GM18868 (cell line): Measurements from ENCODE around the gene PCSK6.
"Not testable (repeated sequence)": the region's sequence is repeated elsewhere in the genome, so short reads cannot be mapped to it uniquely, and the experiment has no call there.

Experiments
- ATAC-seq: cut with Tn5 transposase; IDR thresholded peaks from one replicate; pipeline ENCODE4 v1.9.1; 2021; ENCODE audit warnings: mild to moderate bottlenecking, moderate library complexity; ENCODE audit not compliant: unreplicated experiment

Gene PCSK6

DNA sequence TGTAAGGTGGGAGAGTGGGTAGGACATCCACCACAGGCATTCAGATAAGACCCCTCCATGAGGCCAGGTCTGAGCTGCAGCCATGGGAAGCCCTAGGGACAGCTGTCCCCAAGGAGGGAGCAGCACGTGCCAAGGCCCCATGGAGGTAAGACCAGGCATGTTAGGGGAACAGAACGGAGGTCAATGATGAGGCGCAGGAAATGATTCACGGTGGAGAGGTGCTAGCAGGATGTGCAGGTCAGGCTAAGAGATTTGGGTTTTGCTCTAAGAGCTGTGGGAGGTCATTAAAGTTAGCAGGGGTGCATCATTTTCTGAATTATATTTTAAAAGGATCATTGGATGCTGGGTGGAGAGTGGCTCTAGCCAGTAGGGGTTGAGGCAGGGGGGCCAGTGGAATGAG is 128.1 kb downstream of the PCSK6 start:
- no peak for ATAC-seq

DNA sequence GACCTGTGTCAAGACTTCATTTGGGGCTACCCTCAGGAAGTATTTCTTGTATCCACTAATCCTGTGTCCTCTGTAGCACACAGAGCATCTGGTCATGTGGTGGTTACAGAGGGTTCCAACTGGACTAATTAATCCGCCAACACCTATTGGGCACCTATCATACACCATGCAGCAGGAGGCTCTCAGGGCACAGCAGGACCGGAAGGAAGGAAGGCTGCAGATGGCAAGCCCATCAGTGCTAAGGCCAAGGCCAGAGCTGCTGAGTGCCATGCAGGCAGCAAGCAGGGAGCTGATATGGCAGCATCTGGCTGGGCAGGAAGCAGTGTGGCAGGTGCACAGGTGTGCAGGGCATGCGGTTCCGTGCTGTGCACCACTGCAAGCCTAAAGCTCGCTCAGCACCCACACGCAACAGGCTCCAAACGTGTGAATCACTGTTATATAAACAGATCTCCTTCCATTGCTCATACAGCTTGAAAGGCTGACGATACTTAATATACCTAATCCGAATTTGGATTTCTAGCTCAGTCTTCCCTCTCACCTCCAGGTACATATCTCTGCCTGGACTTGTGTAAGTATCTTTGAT is 130.1 kb downstream of the PCSK6 start:
- no peak for ATAC-seq

DNA sequence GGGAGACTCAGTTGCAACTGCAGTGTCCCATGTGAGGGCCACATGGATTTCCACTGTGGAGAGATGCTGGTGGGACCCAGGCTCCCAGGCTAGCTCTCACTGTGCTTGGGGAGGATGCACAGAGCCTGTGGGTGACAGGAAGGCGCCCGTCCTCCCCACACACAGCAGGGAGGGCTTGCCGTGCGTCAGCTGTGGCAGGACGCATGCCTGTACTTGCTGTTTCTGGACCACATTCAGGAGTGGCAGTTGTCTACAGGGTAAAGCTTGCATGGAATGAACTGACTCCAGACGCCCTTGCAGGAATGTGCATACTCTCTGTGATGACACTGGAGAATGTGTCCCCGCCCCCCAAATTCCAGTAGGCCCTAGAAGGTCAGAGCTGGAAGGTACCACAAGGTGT is 130.6 kb downstream of the PCSK6 start:
- ATAC-seq = no peak

DNA sequence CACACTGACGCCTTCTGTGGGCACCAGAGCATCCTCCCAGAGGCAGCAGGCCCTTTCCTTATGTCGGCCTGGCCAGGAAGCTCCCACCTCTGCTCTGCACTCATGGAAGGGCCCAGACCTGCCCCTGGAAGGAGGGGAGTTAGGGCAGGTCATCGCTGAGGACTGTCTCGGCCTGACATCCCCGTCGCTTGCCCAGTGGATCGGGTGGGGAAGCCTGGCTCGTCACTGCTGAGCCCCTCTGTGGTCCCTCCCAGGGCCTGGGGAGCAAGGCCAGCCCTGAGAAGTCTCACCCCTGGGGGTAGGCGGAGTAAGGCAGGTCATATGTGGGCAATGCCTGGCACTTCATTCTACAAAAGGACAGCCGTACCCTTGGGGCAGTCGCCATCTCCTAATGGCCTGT is 131.6 kb downstream of the PCSK6 start:
- ATAC-seq = no peak

DNA sequence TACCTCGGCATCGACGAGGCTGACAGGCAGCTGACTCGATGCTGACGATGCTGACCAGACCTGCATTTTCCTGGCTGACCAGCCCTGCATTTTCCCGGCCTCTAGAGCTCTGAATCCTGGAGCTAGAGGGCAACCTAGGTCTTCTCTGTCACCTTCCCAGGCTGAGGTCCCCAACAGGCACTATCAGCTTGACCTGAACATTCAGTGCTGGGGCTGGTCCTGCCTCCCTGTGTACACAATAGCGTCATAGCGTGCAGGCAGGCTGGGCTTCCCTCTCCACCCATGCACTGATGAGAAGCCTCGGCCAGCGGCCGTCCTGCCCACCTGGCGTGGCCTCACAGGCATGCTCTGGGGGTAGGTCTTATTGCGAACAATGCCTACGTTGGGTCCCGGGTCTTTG is 132.2 kb downstream of the PCSK6 start:
- ATAC-seq = no peak

DNA sequence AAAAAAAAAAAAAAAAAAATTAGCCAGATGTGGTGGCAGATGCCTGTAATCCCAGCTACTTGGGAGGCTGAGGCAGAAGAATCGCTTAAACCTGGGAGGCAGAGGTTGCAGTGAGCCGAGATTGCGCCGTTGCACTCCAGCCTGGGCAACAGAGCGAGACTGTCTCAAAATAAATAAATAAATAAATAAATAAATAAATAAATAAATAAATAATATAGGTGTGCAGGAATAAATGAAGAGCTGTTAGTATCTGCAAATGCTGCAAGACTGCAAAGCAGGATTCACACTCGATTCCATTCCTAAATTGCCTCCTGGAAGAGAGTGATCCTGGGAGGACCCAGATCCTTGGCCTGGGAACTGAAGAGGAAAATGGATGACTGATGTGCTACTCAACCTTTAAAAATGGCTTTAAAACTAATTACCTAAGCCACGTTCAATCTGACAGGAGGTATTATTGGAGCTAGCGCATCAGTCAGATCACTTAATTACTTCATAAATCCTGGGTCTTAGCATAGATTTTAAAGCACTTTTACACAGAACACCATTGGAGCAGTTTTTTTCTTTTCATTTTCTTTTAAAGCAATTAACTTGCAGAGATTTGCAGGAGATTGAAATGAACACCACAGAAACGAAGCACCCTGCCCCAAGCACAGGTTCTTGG is 132.9 kb downstream of the PCSK6 start:
- ATAC-seq = not testable (repeated sequence)

DNA sequence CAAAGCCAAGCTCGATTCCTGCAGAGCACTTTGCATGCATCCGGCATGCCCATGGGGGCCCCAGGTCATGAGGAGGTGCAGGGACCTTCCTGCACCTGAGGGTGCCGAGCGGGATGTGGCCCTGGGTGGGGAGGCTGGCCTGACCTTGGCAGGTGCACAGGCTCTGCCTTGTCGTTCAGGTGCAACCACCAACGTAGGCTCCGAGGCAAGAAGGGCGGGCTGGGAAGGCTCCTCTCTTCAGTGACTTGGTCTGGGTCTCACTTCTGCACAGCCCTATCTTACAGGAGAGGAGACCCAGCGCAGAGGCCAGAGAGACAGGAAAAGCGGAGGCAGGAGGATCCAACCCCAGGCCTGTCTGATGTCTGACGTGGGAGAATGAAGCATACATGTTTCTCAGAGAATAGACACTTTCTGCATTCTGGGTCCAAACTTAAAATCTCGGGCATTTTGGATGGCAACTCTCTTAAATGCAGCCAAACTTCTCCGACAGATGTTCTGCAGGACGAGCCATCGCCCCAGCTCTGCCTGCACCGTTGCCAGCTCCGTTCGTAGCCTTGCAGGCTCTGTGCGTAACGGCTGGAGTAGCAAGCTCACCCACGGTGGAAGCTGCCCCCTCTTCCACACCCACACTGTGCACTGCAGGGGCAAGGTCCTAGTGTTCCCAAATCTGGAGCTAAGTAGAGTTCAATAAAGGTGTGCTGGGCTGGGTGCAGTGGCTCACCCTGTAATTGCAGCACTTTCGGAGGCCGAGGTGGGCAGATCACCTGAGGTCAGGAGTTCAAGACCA is 133.6 kb downstream of the PCSK6 start:
- no peak for ATAC-seq

DNA sequence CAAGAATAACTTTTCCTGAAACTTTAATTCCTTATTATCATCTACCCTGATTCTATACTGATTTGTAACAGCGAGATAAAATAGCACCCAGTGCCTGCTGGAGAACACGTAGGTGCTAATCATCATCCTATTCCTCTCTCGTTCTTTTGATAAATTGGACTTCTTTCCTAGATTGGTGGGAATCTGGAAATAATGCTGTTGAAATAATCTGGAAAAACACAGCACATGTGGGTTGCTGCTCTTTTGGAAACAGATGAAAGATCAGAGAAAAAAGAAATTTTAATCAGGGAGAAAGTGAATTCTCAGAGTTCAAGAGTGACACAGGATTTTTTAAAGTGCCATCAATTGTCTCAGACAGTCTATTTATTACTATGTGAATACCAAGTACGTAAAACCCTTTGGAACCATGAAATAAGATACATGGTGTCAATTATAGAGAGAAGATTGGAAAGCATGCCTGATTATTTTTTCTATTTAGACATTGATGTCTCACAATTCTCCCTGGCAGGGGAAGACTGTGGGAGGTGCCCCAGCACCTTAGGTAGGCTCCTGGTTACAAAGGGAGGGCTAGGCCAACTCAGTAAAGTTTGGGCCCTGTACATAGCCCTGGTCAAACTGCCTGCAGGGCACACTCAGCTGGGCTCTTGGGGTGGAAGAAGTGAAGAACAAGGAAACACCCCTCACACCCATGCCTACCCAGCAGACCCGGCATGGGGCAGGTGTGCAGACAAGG is 134.4 kb downstream of the PCSK6 start:
- no peak for ATAC-seq

DNA sequence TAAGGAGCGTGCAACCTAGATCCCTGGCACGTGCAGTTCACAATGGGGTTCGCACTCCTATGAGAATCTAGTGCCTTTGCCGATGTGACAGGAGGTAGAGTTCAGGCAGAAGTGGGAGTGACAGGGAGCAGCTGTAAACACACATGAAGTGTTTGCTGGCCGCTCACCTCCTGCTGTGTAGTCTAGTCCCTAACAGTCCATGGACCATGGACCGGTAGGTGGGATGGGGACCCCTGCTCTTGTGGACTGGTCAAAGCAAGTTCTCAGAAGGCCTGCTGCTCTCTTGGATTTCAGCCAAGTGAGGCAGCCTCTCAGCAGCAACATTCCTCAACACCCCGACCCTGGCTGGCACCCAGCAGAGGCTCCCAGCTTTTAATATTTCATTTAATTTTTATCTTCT is 136.3 kb downstream of the PCSK6 start:
- ATAC-seq = no peak

DNA sequence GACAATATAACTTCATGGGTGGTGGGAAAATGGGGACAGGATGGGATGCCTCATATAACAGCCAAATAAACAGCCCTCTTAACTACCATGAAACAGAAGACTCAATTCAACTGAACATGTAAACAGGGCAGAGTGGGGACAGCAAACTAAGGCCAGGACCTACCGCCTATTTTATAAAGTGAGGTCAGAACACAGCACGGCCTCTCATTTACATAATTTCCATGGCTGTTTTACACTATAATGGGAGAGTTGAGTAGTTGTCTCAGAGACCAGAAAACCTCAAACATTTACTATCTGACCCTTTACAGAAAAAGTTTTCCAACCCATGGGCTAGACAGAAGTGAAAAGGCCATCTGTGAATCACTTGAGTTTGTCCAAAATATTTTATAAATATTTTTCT is 137.8 kb downstream of the PCSK6 start:
- no peak for ATAC-seq

DNA sequence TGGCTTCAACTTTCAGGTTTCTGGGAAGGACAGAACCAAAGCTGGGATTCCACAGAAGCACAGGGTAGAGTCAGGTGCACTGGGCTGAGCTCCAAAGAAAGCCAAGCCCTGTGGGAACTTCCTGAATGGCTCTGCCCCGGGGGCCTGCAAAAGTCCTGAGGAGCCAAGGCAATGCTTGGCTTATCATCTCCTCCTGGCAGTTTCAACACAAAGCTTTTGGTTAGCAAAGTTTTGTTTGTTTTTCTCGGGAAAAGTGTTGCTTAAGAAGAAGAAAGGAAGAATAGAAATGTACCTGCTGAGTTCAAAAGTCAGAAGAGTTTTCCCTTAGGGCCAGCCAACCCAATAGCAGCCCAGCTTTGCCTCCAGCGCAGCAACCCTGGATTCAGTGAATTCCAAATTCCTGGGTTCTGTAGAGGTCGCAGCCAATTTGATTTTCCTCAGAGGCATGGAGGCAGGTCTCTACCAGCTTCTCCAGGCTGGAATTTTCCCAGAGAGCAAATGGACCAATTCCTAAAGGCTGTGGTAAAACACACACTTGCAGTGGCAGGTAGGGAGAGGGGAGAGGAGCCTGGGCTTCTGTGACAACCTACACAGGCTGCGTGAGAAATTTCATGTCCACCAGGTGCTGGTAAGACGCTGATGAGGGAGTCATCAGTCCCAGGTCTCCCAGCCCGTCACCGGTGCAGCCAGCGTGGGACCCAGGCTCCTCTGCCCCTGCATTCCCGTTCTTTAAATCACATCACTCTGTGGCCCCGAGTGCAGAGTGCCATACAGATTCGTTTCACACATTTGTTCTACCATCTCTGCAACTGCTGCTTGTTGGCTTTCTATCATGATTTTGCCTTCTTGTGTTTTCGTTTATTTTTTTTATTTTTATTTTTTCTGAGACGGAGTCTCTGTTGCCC is 140.2 kb downstream of the PCSK6 start:
- ATAC-seq = no peak

DNA sequence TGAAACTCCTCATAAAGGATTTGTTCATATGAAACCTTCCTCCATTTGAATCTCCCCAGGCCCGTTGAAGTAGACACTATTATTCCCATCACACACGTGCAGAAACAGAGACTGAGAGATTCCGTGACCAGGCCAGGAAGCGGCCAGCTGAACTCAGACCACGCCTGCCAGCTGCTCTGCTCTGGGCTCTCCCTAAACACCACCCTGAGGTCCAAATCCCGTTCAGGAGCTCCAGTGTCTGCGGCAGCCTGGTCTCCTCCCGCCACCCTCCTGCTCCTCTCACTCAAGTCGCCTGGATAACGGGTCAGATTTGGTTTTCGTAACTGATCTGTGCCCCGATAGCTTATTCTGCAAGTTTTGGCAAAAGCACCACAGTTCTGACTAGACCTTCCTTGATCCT is 140.9 kb downstream of the PCSK6 start:
- no peak for ATAC-seq

DNA sequence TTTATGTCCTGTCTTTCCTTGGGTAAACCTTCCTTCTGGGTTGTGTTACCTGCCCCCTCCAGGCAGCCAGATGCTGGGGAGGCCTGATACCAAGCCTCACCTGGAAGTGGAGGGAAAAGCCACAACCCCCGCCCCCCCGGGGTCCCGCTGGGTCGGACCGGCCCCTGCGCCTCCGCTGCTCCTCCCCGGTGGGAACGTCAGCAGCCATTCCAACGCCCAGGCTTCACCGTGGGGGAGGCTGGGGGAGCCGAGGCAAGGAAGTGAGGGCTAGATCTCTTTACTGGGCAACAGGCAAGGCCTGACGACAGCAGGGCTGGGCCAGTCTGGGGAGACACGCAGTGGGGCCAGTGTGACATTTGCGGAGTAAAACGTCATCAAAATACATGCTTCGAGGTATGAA is 141.5 kb downstream of the PCSK6 start:
- ATAC-seq = no peak

DNA sequence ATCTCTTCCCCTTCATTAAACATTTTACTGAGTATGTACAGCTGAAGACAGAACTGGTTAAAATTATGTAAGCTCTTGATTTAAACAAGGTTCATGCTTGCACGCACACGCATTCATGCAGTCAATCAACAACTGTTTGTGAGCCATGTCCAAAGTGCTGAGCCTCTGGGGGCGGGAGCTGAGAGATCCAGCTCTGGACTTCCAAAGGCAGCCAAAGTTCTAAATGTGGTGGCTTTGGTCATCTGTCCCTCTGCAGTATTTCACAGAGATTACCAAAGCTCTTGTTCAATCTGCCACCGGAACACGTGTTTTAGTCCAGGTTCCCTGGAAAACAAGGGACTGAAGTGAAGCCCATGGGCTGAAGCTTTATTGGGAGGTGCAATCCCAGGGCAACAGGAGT is 142.1 kb downstream of the PCSK6 start:
- ATAC-seq = no peak

DNA sequence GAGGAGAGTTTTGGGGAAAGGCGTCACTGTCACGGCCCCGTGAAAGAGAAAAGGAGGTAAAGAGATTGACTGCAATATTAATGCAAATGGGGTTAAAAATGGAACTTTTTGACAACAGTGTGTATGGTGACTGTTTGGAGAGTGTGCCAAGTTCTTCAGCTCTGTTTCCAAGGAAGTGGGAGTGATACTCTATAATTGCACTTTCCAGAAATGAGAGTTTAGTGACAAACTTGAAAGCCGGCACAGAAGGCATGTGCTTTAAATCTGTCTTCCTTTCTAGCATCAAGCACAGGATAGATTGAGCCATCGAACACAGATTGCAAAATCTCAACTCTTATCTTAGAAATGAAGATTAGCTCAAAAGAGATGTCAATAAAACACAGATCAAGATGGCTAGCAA is 142.6 kb downstream of the PCSK6 start:
- ATAC-seq = no peak

DNA sequence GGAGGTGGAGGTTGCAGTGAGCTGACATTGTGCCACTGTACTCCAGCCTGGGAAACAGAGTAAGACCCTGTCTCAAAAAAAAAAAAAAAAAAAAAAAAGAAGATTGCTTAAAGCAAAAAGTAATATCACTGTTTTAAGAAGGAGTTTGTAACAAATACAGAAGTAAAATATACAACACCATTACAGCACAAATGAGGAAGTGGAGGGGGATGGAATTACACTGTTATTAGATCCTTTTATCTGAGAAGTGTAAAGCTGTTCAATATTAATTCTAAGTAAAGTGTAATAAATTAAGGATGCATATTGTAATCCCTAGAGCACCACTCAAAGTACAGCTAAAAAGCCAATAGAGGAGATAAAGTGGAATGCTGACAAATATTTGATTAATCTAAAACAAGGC is 147.5 kb downstream of the PCSK6 start:
- no peak for ATAC-seq

DNA sequence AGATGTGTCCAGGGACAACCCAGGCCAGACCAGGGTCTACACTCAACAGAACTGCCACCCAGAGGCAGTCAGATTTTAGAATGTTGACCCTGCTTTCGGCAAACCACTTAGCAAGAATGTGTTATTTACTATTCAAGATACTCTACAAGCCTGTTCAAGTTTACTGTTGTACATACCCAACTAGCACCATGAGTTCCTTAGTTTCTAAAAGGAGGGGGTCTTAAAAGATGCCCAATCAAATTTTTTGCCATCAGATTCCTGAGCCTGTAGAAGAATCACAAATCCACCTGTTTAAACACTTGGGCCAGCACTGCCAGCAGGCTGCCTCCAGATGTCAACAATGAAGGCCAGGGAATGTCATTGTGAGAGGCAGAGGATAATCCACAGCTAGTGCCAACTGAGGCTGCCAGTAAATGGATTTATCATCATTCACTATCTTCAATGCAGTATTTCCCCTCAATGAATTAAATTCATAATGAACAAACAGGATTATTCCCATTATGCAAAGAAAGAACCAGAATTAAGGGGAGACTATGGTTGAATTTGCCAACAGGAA is 150.9 kb downstream of the PCSK6 start:
- ATAC-seq = no peak

DNA sequence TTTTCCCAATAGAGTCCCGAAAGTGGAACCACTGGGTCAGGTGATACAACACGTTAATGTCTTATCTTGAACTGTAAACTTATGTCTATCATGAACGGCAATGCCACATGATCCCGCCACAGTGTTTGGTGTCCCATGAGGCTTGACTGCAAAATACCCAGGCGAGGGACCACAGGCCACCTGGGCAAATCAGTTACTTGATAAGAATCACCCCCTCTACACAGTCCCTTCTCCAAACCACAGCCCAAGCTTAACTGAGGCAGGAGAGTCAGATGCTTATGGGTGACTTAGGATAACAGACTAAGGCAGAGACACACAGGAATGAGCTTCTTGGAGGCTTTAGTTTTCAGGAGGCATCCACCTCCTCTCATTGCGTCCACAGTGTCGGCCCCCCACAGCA is 151.5 kb downstream of the PCSK6 start:
- ATAC-seq = no peak

DNA sequence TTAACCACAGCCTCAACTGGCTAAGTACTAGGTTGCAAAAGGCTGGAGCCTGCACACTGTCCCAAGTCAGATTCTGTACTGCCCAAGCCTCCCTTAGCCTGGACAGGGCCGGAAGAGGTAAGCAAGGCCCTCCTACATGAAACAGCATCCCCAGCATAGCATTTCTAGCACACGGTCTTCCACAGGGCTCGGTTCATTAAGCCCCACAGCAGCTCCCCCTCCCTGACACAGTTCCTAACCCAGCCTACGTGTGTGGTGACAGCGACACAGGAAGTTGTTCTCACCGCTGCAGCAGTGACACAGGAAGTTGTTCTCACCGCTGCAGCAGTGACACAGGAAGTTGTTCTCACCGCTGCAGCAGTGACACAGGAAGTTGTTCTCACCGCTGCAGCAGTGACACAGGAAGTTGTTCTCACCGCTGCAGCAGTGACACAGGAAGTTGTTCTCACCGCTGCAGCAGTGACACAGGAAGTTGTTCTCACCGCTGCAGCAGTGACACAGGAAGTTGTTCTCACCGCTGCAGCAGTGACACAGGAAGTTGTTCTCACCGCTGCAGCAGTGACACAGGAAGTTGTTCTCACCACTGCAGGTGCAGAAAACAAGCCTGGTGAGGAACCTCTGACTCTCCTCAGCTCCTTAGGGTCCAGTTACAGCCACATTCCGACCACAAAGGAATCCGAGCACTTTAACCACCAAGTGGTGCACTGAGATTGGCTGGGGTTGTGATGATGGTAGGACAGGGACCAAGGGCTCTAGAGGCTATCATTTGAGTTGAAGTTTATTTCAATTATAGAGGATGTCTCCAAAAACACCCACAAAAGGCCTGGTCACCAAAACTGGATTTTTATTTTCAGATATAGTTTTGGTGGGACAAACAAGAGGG is 155.4 kb downstream of the PCSK6 start:
- not testable (repeated sequence) for ATAC-seq
